Stimulated activated CD8-positive, alpha-beta memory T cell treated with anti-CD3 and anti-CD28 coated beads, Interleukin-15, amount 100 ng/mL, for 24 hours (primary cell): ENCODE results near the gene NCR3LG1.
"Not testable (repeated sequence)": the region's sequence is repeated elsewhere in the genome, so short reads cannot be mapped to it uniquely, and the experiment has no call there.

ENCODE experiments used
- DNase-seq: peaks from one replicate; pipeline ENCODE4 v3.0.0-alpha.2; 2020; ENCODE audit warnings: low read depth

NCR3LG1 gene

GRCh38 chr11:17412488-17413180 lies 61.0 kb downstream of the NCR3LG1 start:
- DNase-seq: no peak

- DNase-seq: no peak
Measured at GRCh38 chr11:17413414-17414316, 62.1 kb downstream of the NCR3LG1 start.

- DNase-seq: no peak
Measured at GRCh38 chr11:17414317-17414737, 62.7 kb downstream of the NCR3LG1 start.

GRCh38 chr11:17414992-17415391 lies 63.4 kb downstream of the NCR3LG1 start:
- DNase-seq: no peak

GRCh38 chr11:17415523-17416104 lies 64.0 kb downstream of the NCR3LG1 start:
- DNase-seq: no peak

- no peak for DNase-seq
Measured at GRCh38 chr11:17416492-17416891, 64.9 kb downstream of the NCR3LG1 start.

GRCh38 chr11:17418444-17419081 lies 67.0 kb downstream of the NCR3LG1 start:
- no peak for DNase-seq

- no peak for DNase-seq
Measured at GRCh38 chr11:17421781-17422180, 70.2 kb downstream of the NCR3LG1 start.

- no peak for DNase-seq
Measured at GRCh38 chr11:17423533-17424310, 72.1 kb downstream of the NCR3LG1 start.

GRCh38 chr11:17426233-17426632 lies 74.6 kb downstream of the NCR3LG1 start:
- DNase-seq: not testable (repeated sequence)
